Esophagus muscularis mucosa (tissue), 3 donors: ENCODE results near the gene KCNAB1.

Source experiments
- POLR2A ChIP-seq: fragments of 450-650 bp; IDR thresholded peaks from one replicate; pipeline ENCODE4 v1.6.1; 2017; ENCODE audit warnings: antibody characterized with exemption, moderate library complexity, mild to moderate bottlenecking, low read depth
- POLR2AphosphoS5 ChIP-seq, 2 donors: sonication (generic); formaldehyde crosslinking; IDR thresholded peaks; one replicate each; pipeline ENCODE4 v1.6.1; 2017; ENCODE audit warnings: antibody characterized with exemption in 2 of 2
- TF ChIP-seq, protein P1 (sequence below), 3 experiments: fragments of 200-600 bp in 2 of 3; fragments of 450-650 bp in 1 of 3; sonication (generic) in 2 of 3; IDR thresholded peaks; one replicate each; pipeline ENCODE4 v1.5.1; 2017 to 2019; ENCODE audit warnings: antibody characterized with exemption in 3 of 3, mild to moderate bottlenecking in 2 of 3, moderate library complexity in 1 of 3

DNA sequence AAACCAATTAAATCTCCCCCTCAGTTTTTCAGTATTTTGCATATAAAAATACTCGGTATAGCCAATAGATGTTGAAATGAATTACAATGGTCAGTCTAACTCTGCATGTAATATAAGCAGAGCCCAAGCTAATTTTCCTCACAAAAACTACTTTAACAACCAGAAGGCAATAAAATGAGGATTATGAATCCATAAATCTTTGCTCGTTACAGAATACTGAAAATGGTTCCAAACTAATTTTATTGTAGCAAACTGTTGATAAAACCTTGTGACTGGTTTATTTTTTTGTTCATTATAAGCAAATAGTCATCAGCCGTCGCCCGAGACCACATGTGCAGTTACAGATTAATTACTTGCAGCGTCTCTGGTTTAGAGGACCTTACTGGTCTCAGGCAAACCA is 251.3 kb downstream of the KCNAB1 start:
- TF ChIP-seq POLR2A = no peak
- TF ChIP-seq, protein P1, sequence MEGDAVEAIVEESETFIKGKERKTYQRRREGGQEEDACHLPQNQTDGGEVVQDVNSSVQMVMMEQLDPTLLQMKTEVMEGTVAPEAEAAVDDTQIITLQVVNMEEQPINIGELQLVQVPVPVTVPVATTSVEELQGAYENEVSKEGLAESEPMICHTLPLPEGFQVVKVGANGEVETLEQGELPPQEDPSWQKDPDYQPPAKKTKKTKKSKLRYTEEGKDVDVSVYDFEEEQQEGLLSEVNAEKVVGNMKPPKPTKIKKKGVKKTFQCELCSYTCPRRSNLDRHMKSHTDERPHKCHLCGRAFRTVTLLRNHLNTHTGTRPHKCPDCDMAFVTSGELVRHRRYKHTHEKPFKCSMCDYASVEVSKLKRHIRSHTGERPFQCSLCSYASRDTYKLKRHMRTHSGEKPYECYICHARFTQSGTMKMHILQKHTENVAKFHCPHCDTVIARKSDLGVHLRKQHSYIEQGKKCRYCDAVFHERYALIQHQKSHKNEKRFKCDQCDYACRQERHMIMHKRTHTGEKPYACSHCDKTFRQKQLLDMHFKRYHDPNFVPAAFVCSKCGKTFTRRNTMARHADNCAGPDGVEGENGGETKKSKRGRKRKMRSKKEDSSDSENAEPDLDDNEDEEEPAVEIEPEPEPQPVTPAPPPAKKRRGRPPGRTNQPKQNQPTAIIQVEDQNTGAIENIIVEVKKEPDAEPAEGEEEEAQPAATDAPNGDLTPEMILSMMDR (IDR thresholded peaks at IDR 0.05) = no peak
- no peak for TF ChIP-seq POLR2AphosphoS5 (IDR thresholded peaks at IDR 0.05)
